Epithelial cell of proximal tubule (primary cell): ENCODE measurements around the gene CRYL1. TPM values are rescaled to one million over a fixed set of nuclear protein-coding genes. Genes with fewer than 3 reads are reported as not detected.

Experiments
- DNase-seq: peaks from one replicate; pipeline ENCODE4 v3.0.0-alpha.2; 2011; ENCODE audit warnings: low read depth
- H3K4me3 ChIP-seq: 2 replicates; pipeline ENCODE4 v1.5.1; 2011; ENCODE audit warnings: low read depth, mild to moderate bottlenecking, low read length
- total RNA-seq: library from RNA; depleted of rRNA; stranded (reverse); fragments of >200 nt; gene quantifications from 2 replicates; pipeline ENCODE4 v1.2.3, GENCODE V29; 2015
- TF ChIP-seq, protein P1 (sequence below): conservative IDR thresholded peaks from 2 replicates; pipeline ENCODE4 v1.5.1; 2012; ENCODE audit warnings: low read depth, mild to moderate bottlenecking, low read length

The CRYL1 gene
- total RNA-seq, 1 donor from 2014 or later, result 41.3 TPM

DNA sequence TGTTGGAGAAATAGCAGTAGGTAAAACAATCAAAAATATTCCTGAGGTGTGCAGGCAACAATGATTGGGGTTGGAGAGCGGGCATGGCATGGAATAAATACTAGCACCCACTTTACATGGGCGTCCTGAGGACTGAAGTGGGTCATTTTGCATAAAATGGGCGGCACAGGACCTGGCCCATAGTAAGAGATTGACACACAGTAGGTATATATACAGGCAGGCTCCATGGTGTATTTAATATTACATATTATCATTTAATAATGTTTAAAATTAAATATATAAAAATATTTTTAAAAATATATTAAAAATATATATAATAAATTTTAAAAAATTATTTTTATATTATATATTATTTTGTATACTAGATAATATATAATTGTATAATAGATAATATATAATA lies 48.3 kb downstream of the CRYL1 start:
- H3K4me3 ChIP-seq, result no peak overlapping the region
- no peak for DNase-seq
- TF ChIP-seq, protein P1, sequence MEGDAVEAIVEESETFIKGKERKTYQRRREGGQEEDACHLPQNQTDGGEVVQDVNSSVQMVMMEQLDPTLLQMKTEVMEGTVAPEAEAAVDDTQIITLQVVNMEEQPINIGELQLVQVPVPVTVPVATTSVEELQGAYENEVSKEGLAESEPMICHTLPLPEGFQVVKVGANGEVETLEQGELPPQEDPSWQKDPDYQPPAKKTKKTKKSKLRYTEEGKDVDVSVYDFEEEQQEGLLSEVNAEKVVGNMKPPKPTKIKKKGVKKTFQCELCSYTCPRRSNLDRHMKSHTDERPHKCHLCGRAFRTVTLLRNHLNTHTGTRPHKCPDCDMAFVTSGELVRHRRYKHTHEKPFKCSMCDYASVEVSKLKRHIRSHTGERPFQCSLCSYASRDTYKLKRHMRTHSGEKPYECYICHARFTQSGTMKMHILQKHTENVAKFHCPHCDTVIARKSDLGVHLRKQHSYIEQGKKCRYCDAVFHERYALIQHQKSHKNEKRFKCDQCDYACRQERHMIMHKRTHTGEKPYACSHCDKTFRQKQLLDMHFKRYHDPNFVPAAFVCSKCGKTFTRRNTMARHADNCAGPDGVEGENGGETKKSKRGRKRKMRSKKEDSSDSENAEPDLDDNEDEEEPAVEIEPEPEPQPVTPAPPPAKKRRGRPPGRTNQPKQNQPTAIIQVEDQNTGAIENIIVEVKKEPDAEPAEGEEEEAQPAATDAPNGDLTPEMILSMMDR, result no peak

DNA sequence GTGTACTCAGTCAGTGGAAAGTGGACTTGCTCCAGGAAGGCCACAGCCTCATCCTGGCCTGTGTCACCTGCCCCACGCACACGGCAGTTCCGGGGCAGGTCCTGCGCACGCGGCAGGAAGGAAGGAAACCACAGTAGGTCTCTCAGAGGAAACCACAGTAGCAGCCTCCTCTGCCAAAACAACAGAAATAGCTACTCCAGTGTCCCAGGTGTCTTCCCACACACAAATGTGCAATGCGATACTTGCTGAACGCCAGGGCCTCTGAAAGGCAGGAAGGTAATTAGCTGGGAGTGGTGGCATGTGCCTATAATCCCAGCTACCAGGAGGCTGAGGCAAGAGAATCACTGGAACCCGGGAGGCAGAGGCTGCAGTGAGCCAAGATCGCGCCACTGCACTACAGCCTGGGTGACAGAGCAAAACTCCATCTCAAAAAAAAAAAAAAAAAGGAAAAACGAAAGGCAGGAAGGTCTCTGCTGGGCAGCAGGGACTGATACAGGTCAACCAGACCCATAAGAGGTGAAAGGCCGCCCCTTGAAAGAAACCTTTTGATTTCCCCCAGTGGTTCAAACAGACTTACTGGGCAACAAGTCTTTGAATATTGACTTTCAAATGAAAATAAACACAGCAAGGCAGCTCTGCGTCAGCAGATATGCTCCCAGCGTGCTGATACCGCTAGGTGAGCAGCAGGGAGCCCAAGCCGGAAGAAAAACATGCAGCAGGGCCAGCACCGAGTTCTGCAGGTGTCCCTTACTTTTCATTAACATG lies 49.5 kb downstream of the CRYL1 start:
- TF ChIP-seq, protein P1, result no peak
- no peak overlapping the region for H3K4me3 ChIP-seq
- DNase-seq, result no peak

DNA sequence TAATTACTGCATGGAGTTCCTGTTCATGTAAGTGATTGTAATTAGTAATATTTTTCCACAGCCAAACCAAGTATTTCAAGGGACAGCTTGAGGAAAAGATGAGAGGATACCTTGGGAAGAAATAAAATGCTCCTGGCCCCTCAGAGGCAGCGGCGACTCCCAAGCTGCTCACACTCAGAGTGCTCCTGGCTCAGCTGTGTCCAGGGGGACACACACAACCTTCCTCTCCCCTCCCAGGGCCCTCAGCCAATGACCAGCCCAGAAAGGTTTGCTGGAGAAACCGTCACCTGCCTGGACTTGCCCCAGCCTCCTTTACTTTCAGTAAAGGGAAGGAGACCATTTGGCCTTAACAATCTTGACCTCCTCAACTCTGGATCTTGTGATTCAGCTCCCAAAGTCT lies 51.1 kb downstream of the CRYL1 start:
- TF ChIP-seq, protein P1, result no peak
- no peak for DNase-seq
- no peak overlapping the region for H3K4me3 ChIP-seq

DNA sequence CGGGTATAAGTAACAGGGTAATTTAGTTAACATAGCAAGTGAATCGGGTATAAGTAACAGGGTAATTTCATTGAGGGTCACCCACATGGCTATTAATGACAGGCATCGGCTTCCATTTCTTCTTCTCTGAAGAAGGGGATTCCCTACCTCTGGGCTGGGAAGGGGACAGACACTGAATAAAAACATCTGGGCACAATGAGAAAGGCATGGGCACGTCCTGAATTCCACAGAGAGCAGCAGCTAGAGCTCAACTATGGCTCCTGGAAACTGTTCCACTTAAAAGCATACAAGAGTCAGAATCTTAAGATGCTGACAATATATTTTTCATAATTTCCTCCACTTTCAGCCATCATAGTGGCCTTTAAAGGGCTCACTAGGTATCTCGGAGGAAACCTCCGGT lies 51.8 kb downstream of the CRYL1 start:
- no peak overlapping the region for H3K4me3 ChIP-seq
- no peak for DNase-seq
- TF ChIP-seq, protein P1, result no peak

DNA sequence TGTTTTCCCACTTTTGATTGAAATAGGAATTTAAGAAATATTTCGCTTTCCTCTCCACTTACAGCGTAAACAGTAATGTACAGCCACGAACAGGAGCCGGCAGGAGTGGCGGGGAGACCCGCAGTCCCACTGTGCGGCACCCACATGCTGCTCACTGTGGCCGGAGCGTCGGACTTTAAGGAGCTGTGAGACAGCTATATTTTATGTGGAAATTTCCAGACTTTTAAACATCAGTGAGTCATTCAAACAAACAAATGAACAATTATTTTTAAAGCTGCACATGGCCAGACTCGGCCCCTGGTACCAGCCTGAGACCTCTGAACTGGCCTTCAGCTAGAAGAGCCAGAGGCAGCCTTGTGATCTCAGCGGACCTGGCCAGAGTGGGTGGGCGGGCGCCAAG lies 52.5 kb downstream of the CRYL1 start:
- H3K4me3 ChIP-seq, result no peak overlapping the region
- DNase-seq, result no peak
- TF ChIP-seq, protein P1, result no peak

DNA sequence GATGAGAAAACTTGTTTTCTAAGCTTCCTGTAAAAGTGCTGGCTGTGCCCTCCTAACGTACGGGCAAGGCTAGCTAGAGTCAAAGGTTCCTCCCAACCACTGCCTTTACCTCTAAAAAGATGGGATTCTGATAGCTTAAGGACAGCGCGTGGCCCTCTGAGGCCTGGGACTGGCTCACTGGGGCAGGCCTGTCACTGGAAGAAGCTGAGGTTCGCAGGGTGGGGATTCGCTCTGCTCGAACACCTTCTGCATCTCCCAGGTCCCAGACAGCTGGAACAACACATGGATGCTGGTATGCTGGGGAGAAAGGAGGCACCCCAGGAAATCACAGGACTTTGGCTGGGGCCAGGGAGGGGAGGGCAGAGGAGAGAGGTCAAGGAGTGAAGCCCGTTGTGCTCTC lies 53.1 kb downstream of the CRYL1 start:
- DNase-seq, result no peak
- no peak overlapping the region for H3K4me3 ChIP-seq
- TF ChIP-seq, protein P1, result no peak

DNA sequence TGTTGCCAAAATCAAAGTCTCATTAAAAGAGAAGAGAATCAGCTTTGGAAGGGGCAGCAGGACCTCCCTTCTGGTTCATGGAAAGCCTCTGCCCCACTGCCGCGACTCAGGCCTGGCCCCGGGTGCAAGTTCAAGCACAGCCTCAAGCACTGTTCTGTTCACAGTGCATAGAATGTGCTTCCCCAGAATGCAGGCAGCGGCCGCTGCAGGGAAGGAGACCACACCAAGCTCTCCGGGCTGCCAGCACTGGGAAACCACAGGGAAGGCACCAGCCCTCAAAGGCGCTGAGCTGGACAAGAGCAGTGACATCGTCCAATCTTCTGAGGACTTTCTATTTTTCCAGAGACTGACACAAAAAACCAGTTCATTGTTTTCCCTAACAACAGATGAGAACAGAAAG lies 55.5 kb downstream of the CRYL1 start:
- no peak overlapping the region for H3K4me3 ChIP-seq
- DNase-seq, result no peak
- TF ChIP-seq, protein P1, result no peak
